ENCODE results near the gene COL6A2.

COL6A2 gene

GRCh38 chr21:46108827-46109312 lies 11.0 kb downstream of the COL6A2 start:
- Histone ChIP-seq H3K27me3 (replicated peaks; ENCODE audit: control insufficient read depth, insufficient read depth, low read length) (no peaks in the 10 kb centered on the region), H3K36me3 (ENCODE audit: control insufficient read depth, insufficient read depth, low read length) (no peaks in the 10 kb centered on the region), H3K4me3 (replicated peaks; ENCODE audit: low read depth, low read length) (no peak overlapping the region)
- TF ChIP-seq CTCF (IDR thresholded peaks at IDR 0.05; ENCODE audit: insufficient read depth, low read length, poor library complexity, severe bottlenecking): no peak
- DNase-seq (ENCODE audit: extremely low read depth, insufficient read length): no peak

GRCh38 chr21:46109313-46110221 lies 11.7 kb downstream of the COL6A2 start:
- Histone ChIP-seq H3K27me3 (replicated peaks; ENCODE audit: control insufficient read depth, insufficient read depth, low read length) (no peaks in the 10 kb centered on the region), H3K4me3 (replicated peaks; ENCODE audit: low read depth, low read length) (no peak overlapping the region), H3K36me3 (ENCODE audit: control insufficient read depth, insufficient read depth, low read length) (no peaks in the 10 kb centered on the region)
- no peak for TF ChIP-seq CTCF (IDR thresholded peaks at IDR 0.05; ENCODE audit: insufficient read depth, low read length, poor library complexity, severe bottlenecking)
- DNase-seq (ENCODE audit: extremely low read depth, insufficient read length): no peak

DNA sequence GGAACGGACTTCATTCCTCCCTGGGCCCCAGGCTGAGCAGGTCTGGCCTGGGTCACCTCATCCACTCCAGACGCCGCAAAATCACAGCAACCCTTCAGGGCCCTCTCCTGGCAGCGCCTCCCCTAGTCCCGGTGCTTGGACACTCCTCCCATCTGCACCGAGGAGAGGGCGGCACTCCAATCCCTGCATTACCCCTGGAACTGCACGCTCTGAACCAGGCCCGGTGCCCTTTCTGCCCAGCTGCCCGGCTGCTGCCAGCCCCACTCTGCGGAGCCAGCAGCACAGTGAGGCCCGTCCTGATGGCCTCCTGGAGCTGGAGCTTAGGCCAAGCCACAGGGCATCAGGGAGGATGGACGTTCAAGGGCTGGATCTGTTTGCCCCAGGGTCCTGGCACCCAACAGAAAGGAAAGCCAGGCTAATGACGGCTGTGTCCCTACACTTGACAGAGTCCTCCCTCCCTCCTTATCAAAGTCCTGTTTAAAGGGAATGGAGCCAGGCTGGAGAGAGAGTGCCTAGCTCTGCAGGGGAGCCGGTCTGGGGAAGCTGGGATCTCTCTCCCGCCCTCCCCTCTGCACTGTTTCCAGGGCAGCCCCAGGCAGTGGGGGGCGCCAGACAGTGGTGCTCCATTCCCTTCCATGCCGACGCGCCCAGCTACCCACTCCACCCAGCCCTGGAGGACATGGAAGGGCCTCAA lies 12.7 kb downstream of the COL6A2 start:
- no peak for TF ChIP-seq CTCF (IDR thresholded peaks at IDR 0.05; ENCODE audit: insufficient read depth, low read length, poor library complexity, severe bottlenecking)
- Histone ChIP-seq H3K36me3 (ENCODE audit: control insufficient read depth, insufficient read depth, low read length) (no peaks in the 10 kb centered on the region), H3K4me3 (replicated peaks; ENCODE audit: low read depth, low read length) (no peak overlapping the region), H3K27me3 (replicated peaks; ENCODE audit: control insufficient read depth, insufficient read depth, low read length) (no peaks in the 10 kb centered on the region)
- DNase-seq (ENCODE audit: extremely low read depth, insufficient read length): no peak

DNA sequence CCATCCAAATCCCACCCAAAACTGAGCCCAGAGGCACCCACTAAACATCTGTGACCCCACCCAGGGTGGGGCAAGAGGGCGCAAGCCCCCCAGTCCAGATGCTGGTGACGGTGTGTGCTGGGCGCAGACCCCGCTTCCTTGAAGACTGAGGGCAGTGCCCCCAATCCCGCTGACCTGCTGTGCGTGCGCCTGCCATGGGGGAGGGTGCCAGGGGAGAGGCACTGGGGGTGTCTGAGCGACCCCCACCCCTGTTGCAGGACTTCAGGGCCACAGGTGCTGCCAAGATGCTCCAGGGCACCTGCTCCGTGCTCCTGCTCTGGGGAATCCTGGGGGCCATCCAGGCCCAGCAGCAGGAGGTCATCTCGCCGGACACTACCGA lies 13.3 kb downstream of the COL6A2 start:
- H3K36me3 ChIP-seq (ENCODE audit: control insufficient read depth, insufficient read depth, low read length): no peaks in the 10 kb centered on the region

More for the DNA sequence above, 13.3 kb downstream of the COL6A2 start:
- Histone ChIP-seq H3K27me3 (replicated peaks; ENCODE audit: control insufficient read depth, insufficient read depth, low read length) (no peaks in the 10 kb centered on the region), H3K4me3 (replicated peaks; ENCODE audit: low read depth, low read length) (no peak overlapping the region)
- no peak for DNase-seq (ENCODE audit: extremely low read depth, insufficient read length)
- no peak for TF ChIP-seq CTCF (IDR thresholded peaks at IDR 0.05; ENCODE audit: insufficient read depth, low read length, poor library complexity, severe bottlenecking)
